GM23338 (cell line): ENCODE results near the gene NINL.

ENCODE experiments used
- EZH2 ChIP-seq: fragments of 200-600 bp; sonication (generic); IDR thresholded peaks from one replicate; pipeline ENCODE4 v1.8.0; 2017; ENCODE audit warnings: antibody characterized with exemption, mild to moderate bottlenecking, low read depth; ENCODE audit not compliant: unreplicated experiment
- TF ChIP-seq, protein P1 (sequence below), 2 experiments: fragments of 200-600 bp in 1 of 2; sonication (generic) in 1 of 2; conservative IDR thresholded peaks; 2 replicates each; pipeline versions ENCODE4 v1.5.1 to v1.6.1; 2016 to 2017; ENCODE audit warnings: antibody characterized with exemption in 2 of 2, low read depth in 2 of 2, mild to moderate bottlenecking in 2 of 2, moderate library complexity in 1 of 2

DNA sequence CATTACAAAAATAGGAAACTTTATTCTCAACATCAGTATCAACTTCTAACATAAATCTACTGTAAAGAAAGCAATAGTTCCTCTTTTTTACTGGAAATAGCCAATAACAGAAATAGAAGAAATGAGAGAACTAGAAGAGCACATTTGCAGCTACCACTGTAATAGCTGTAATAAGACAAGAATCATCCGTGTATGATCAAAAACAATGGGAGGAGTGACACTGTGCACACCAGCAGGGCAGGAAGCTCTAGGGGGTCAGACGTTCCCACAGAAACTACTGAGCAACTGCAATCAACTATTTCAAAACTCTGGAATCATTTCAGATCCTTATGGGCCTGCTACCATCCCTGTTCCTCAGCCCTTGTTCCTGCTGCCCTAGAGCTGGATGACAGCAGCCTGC, 43.7 kb downstream of the NINL start:
- TF ChIP-seq, protein P1, sequence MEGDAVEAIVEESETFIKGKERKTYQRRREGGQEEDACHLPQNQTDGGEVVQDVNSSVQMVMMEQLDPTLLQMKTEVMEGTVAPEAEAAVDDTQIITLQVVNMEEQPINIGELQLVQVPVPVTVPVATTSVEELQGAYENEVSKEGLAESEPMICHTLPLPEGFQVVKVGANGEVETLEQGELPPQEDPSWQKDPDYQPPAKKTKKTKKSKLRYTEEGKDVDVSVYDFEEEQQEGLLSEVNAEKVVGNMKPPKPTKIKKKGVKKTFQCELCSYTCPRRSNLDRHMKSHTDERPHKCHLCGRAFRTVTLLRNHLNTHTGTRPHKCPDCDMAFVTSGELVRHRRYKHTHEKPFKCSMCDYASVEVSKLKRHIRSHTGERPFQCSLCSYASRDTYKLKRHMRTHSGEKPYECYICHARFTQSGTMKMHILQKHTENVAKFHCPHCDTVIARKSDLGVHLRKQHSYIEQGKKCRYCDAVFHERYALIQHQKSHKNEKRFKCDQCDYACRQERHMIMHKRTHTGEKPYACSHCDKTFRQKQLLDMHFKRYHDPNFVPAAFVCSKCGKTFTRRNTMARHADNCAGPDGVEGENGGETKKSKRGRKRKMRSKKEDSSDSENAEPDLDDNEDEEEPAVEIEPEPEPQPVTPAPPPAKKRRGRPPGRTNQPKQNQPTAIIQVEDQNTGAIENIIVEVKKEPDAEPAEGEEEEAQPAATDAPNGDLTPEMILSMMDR (conservative IDR thresholded peaks at IDR 0.05; ENCODE audit: low read depth in 2 of 2), result no peak
- no peak for TF ChIP-seq EZH2
